Heart left ventricle (tissue), 13 donors: ENCODE measurements around the gene NOS1AP.

ENCODE experiments used
- CTCF ChIP-seq, 12 donors: fragments of 200-600 bp; sonication (generic) in 4 of 12; IDR thresholded peaks; one replicate each; pipeline versions ENCODE4 v1.5.0 to v1.8.0; 2018 to 2022; ENCODE audit warnings: antibody characterized with exemption in 12 of 12, mild to moderate bottlenecking in 5 of 12
- POLR2A ChIP-seq, 2 donors: fragments of 450-650 bp; IDR thresholded peaks; one replicate each; pipeline ENCODE4 v1.6.1; 2017; ENCODE audit warnings: antibody characterized with exemption in 2 of 2, mild to moderate bottlenecking in 2 of 2, moderate library complexity in 2 of 2
- donor health status: ischemic (EF 13 %, LVEDD 7.1; RV severe dilation, severe dysfunction).
- donor health status: DM: no; HTN: yes; CAD: no.
- donor health status: DM: no; HTN: no; CAD: no.
- donor health status: ischemic (EF 25% LVEDD 6.9; RV normal size, moderate dysfunction).
- donor health status: ischemic (EF 25% LVEDD 5.7; RV mildly dilated, moderate dysfunction).
- donor health status: ischemic (EF 35%, LVEDD 5.7; RV mildly dilated, moderate dysfunction).
- donor health status: nonischemic (EF 11% LVEDD 7.7; RV severe dilation, severe dysfunction).
- donor health status: DM: yes; HTN: yes; CAD: no.
- donor health status: PGD.
- donor health status: ischemic (EF 29% LVEDD 5.4; RV normal size, mild dysfunction).
- donor health status: nonischemic (EF 23%, LVEDD 6.1; RV moderate dilation, normal function).

GRCh38 chr1:162400790-162401355 is 331.4 kb downstream of the NOS1AP start:
- TF ChIP-seq POLR2A (IDR thresholded peaks at IDR 0.05) (no peak), CTCF (IDR thresholded peaks at IDR 0.05) (no peak)
